Sigmoid colon (tissue), 7 donors: ENCODE data around the gene POFUT1. TPM values are rescaled to one million over a fixed set of nuclear protein-coding genes. Genes with fewer than 3 reads are reported as not detected.
A peak's percentile ranks its signal among the peaks of the same experiment; 100 is the strongest.

Experiments used
- DNase-seq: peaks from one replicate; pipeline ENCODE4 v3.0.0-alpha.2; 2019
- H3K27ac ChIP-seq, 4 donors: fragments of 200-600 bp; sonication (generic); one replicate each; pipeline ENCODE4 v1.5.1; 2016 to 2019; ENCODE audit warnings: mild to moderate bottlenecking in 1 of 4
- H3K27me3 ChIP-seq, 3 donors: fragments of 200-600 bp; sonication (generic); one replicate each; pipeline ENCODE4 v1.5.1; 2019; ENCODE audit warnings: mild to moderate bottlenecking in 1 of 3
- H3K36me3 ChIP-seq, 4 donors: fragments of 200-600 bp; sonication (generic); one replicate each; pipeline ENCODE4 v1.5.1; 2016 to 2019
- H3K4me1 ChIP-seq, 4 donors: fragments of 200-600 bp; sonication (generic); one replicate each; pipeline ENCODE4 v1.5.1; 2017 to 2019
- H3K4me3 ChIP-seq, 4 donors: fragments of 200-600 bp; sonication (generic); one replicate each; pipeline ENCODE4 v1.5.1; 2017 to 2019; ENCODE audit warnings: mild to moderate bottlenecking in 2 of 4, moderate library complexity in 1 of 4
- H3K9me3 ChIP-seq, 4 donors: fragments of 200-600 bp in 3 of 4; sonication (generic) in 3 of 4; one replicate each; pipeline versions ENCODE4 v1.5.1 to v1.6.1; 2013 to 2019
- EP300 ChIP-seq, 4 donors: sonication (generic); formaldehyde crosslinking; IDR thresholded peaks; one replicate each; pipeline ENCODE4 v1.6.1; 2017; ENCODE audit warnings: antibody characterized with exemption in 4 of 4
- POLR2A ChIP-seq, 2 donors: fragments of 450-650 bp; IDR thresholded peaks; one replicate each; pipeline ENCODE4 v1.6.1; 2016; ENCODE audit warnings: antibody characterized with exemption in 2 of 2, mild to moderate bottlenecking in 2 of 2, moderate library complexity in 2 of 2
- POLR2AphosphoS5 ChIP-seq, 4 donors: sonication (generic); formaldehyde crosslinking; IDR thresholded peaks; one replicate each; pipeline ENCODE4 v1.6.1; 2017; ENCODE audit warnings: antibody characterized with exemption in 4 of 4
- WGBS, 2 donors: extraction: QIAGEN DNeasy Blood & Tissue Kit; methylation state at CpG; one replicate each; pipeline ENCODE4 v1.1.7; 2013; 5-methylcytosine and 5-hydroxymethylcytosine counted together
- intact Hi-C: fragments of 100-400 bp; cut with DNase I; formaldehyde crosslinking; loops from one replicate; pipeline ENCODE4 v1.15.1; 2023
- polyA plus RNA-seq, 3 donors: library from polyadenylated mRNA; stranded (reverse); fragments of 200-250 nt; gene quantifications; one replicate each; pipeline ENCODE4 v1.2.3, GENCODE V29; 2013
- total RNA-seq, 4 donors: library from RNA; depleted of rRNA; stranded (reverse); fragments of >200 nt; gene quantifications; one replicate each; pipeline ENCODE4 v1.1.0, GENCODE V29; 2016
- TF ChIP-seq, protein P1 (sequence below), 4 experiments: fragments of 450-650 bp in 3 of 4; fragments of 200-600 bp in 1 of 4; IDR thresholded peaks; one replicate each; pipeline ENCODE4 v1.5.1; 2016 to 2019; ENCODE audit warnings: antibody characterized with exemption in 4 of 4, mild to moderate bottlenecking in 3 of 4, moderate library complexity in 2 of 4
- donor health status: healthy with polysubstance abuse.
- donor health status: Bipolar disorder and iron deficiency.
- donor health status: healthy.

The POFUT1 gene
- total and polyA plus RNA-seq, 7 donors = 7.2 to 31.6 (median 25.3) TPM

DNA sequence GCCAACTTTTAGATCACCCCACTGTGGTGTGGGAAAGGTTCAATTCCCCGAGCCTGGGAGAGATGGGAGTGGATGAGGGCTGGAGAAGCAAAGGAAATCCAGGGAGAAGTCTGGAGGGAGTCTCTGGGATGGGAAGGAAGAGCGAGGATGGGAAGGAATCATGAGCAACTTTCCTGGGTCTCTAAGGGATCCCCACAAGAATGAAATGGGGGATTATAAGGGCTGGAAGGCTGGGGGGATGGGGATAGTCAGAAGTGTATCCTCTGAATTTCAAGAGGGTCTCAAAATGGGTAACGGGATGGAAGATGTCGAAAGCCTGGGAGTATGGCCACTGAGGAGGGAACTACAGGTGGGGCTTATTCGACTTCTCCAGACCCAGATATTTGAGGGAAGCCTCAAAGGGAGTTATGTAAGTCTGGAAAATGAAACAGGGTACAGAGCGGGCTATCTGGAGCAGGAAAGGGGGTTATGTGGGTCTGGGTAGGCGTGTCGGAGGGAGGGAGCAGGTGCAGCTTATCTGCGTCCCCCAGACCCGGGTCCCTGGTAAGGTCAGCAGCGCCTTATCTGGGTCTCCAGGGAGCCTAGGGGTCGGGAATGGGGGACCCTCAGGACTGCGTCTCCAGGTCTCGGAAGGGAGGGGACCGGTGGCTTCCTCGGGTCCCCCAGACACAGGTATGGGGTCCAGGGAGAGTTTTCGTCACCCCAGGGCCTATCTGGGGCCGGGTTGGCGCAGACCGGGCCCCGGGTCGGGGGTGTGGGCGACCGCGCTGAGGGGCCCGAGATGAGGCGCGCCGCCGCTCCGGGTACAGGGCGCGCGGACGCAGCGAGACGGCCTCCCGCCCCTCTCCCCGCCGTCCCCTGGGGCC is 687 bp upstream of the POFUT1 start:
- Histone ChIP-seq H3K27me3 (no peaks in the 10 kb centered on the region), H3K27ac (peak overlapping the region; percentile 75 to 93 (median 85)), H3K36me3 (peaks cover 0 to 22% (median 0%) of the 10 kb centered on the region in 4 donors), H3K9me3 (no peaks in the 10 kb centered on the region), H3K4me1 (peaks cover 0 to 60% (median 54%) of the 10 kb centered on the region in 4 donors), H3K4me3 (peak overlapping the region; percentile 70 to 100 (median 86))
- 1 to 3% methylated on average over 40 of the region's 40 CpGs for WGBS, 2 donors
- DNase-seq = no peak
- TF ChIP-seq, protein P1, sequence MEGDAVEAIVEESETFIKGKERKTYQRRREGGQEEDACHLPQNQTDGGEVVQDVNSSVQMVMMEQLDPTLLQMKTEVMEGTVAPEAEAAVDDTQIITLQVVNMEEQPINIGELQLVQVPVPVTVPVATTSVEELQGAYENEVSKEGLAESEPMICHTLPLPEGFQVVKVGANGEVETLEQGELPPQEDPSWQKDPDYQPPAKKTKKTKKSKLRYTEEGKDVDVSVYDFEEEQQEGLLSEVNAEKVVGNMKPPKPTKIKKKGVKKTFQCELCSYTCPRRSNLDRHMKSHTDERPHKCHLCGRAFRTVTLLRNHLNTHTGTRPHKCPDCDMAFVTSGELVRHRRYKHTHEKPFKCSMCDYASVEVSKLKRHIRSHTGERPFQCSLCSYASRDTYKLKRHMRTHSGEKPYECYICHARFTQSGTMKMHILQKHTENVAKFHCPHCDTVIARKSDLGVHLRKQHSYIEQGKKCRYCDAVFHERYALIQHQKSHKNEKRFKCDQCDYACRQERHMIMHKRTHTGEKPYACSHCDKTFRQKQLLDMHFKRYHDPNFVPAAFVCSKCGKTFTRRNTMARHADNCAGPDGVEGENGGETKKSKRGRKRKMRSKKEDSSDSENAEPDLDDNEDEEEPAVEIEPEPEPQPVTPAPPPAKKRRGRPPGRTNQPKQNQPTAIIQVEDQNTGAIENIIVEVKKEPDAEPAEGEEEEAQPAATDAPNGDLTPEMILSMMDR (IDR thresholded peaks at IDR 0.05) = no peak
- TF ChIP-seq EP300 (IDR thresholded peaks at IDR 0.05) = no peak
- TF ChIP-seq POLR2A (IDR thresholded peaks at IDR 0.05) = no peak
- TF ChIP-seq POLR2AphosphoS5 (IDR thresholded peaks at IDR 0.05) = no peak
- intact Hi-C loops = loop anchor here (2.0 to 10.0 kb wide), 4 partner anchors 70 to 278 kb away; partner anchors contain the start of genes KIF3B and TM9SF4

DNA sequence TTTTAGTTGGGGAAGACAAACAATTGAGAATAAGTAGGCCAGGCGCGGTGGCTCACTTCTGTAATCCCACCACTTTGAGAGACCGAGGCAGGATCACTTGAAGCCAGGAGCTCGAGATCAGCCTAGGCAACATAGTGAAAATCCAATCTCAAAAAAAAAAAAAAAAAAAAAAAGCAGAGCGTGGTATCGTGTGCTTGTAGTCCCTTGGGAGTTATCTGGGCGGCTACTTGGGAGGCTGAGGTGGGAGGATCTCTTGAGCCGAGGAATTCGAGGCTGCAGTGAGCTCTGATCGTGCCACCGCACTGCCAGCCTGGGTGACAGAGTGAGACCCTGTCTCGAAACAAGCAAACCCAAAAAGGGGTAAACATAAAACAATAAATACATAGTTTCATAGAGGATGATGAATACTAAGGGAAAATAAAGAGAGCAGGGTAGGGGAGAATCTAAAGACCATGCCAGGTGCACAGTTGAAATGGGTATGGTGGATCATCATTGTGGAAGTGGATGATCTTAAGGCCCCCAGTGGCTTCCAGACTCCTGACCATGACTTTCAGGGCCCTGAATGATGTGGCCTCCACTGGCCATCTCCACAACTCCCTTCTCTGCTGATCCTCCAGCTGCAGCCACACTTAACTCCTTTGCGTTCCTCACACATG is 947 bp downstream of the POFUT1 start:
- no peak for TF ChIP-seq EP300 (IDR thresholded peaks at IDR 0.05)
- no peak for TF ChIP-seq POLR2A (IDR thresholded peaks at IDR 0.05)
- TF ChIP-seq POLR2AphosphoS5 (IDR thresholded peaks at IDR 0.05) = no peak
- TF ChIP-seq, protein P1 (IDR thresholded peaks at IDR 0.05) = no peak
- no peak for DNase-seq
- H3K27ac ChIP-seq = peak overlapping the region in 3 of 4 donors; percentile 83 to 93 (median 87)
- H3K4me3 ChIP-seq = peak overlapping the region; percentile 70 to 100 (median 91)
- H3K36me3 ChIP-seq = peaks cover 0 to 34% (median 0%) of the 10 kb centered on the region in 4 donors
- intact Hi-C loops = loop anchor here (5.0 to 10.0 kb wide), 3 partner anchors 69 to 156 kb away; partner anchors contain the start of genes KIF3B and TM9SF4
- H3K27me3 ChIP-seq = no peaks in the 10 kb centered on the region
- peaks cover 0 to 54% (median 48%) of the 10 kb centered on the region in 4 donors for H3K4me1 ChIP-seq
- no peaks in the 10 kb centered on the region for H3K9me3 ChIP-seq
- WGBS, 2 donors = 58 to 62% methylated on average over 13 of the region's 13 CpGs

DNA sequence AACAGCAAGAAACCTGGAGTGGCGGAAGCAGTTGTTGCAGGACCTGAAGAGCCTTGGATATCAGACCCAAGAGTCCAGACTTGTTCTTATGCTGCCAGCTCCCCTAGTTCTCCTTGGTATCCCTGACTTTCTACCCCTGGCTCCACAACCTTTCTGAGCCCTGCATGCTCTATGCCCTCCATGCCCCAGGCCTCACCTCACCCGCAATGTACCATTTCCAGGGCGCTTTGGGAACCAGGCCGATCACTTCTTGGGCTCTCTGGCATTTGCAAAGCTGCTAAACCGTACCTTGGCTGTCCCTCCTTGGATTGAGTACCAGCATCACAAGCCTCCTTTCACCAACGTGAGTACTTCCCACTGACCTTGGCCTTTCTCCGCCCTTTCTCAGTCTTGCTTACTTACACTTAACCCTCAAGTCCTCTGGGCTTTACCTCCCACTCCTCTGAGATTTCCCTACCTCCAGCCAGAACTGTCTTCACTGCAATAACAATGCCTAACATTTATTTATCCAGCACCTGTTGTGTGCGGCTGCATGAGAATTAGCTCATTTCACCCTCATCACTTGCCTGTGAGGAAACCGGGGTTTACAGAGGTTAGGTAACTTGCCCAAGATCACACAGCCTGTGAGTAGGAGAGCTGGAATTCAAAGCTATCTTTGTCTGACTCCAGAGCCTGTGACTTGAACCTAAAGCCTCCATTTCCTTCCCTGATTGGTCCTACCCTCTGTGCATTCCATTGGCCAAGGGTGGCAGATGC is 2.3 kb downstream of the POFUT1 start:
- no peak overlapping the region for H3K27ac ChIP-seq
- intact Hi-C loops = loop anchor here (5.0 to 10.0 kb wide), 3 partner anchors 67 to 155 kb away; partner anchors contain the start of genes KIF3B and TM9SF4
- H3K36me3 ChIP-seq = peaks cover 0 to 39% (median 1%) of the 10 kb centered on the region in 4 donors
- TF ChIP-seq, protein P1 (IDR thresholded peaks at IDR 0.05) = no peak
- TF ChIP-seq POLR2A (IDR thresholded peaks at IDR 0.05) (no peak), POLR2AphosphoS5 (IDR thresholded peaks at IDR 0.05) (no peak), EP300 (IDR thresholded peaks at IDR 0.05) (no peak)
- H3K9me3 ChIP-seq = no peaks in the 10 kb centered on the region
- no peaks in the 10 kb centered on the region for H3K27me3 ChIP-seq
- H3K4me1 ChIP-seq = peaks cover 0 to 40% (median 34%) of the 10 kb centered on the region in 4 donors
- WGBS, 2 donors = 66 to 78% methylated on average over 9 of the region's 9 CpGs
- DNase-seq = no peak
- no peak overlapping the region for H3K4me3 ChIP-seq

DNA sequence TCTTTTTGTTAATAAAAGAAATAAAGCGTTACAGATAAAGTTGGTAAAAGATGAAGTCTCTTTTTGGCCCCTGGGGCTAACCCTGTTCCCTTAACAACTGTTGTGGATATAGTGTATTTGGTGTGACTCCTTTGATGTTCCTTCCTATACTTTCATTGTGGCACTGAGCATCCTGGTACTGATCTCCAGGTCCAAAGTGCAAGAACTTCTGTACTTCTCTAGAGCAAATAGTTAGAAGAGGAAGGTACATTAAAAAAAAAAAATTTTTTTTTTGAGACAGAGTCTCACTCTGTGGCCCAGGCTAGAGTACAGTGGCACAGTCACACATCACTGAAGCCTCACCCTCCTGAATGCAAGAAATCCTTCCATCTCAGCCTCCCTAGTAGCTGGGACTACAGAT is 6.2 kb downstream of the POFUT1 start:
- no peak overlapping the region for H3K27ac ChIP-seq
- TF ChIP-seq POLR2A (IDR thresholded peaks at IDR 0.05) = no peak
- TF ChIP-seq EP300 (IDR thresholded peaks at IDR 0.05) = no peak
- TF ChIP-seq, protein P1 (IDR thresholded peaks at IDR 0.05) = no peak
- no peak for TF ChIP-seq POLR2AphosphoS5 (IDR thresholded peaks at IDR 0.05)
- H3K36me3 ChIP-seq = peaks cover 6 to 74% (median 15%) of the 10 kb centered on the region in 4 donors
- intact Hi-C loops = no loop called here
- DNase-seq = no peak
- H3K4me3 ChIP-seq = no peak overlapping the region
- 54 to 83% methylated on average over 1 of the region's 1 CpG for WGBS, 2 donors
- no peaks in the 10 kb centered on the region for H3K9me3 ChIP-seq
- H3K27me3 ChIP-seq = no peaks in the 10 kb centered on the region
- H3K4me1 ChIP-seq = peaks cover 0 to 10% (median 6%) of the 10 kb centered on the region in 4 donors
